H1 (cell line): ENCODE measurements around the gene GSDME. TPM values are rescaled to one million over a fixed set of nuclear protein-coding genes. Genes with fewer than 3 reads are reported as not detected.

Experiments used
- CTCF ChIA-PET: fragments of 300-600 bp; sonication (Branson Sonifier 250); formaldehyde crosslinking; loops from one replicate; lab custom pipeline; 2021; ENCODE audit not compliant: partially characterized antibody; lab: Charles Lee
- POLR2A ChIA-PET: fragments of 300-600 bp; sonication (Branson Sonifier 250); formaldehyde crosslinking; loops from one replicate; lab custom pipeline; 2021; ENCODE audit warnings: inconsistent platforms; ENCODE audit not compliant: partially characterized antibody; lab: Charles Lee
- DNase-seq, 2 experiments: peaks; one replicate each; pipeline versions ENCODE4 v3.0.0 to v3.0.0-alpha.2; 2010 to 2022; ENCODE audit warnings: low spot score in 2 of 2, low read depth in 1 of 2, mixed read lengths in 1 of 2
- FAIRE-seq: peaks from 2 replicates; lab custom pipeline; 2011; peaks lifted over from hg19 to GRCh38; lab: Jason Lieb, UNC
- H2AFZ ChIP-seq: 2 replicates; pipeline ENCODE4 v1.8.1; 2012; ENCODE audit warnings: low read length, inconsistent platforms
- H2AK5ac ChIP-seq: 2 replicates; pipeline ENCODE4 v1.6.1; 2013; ENCODE audit warnings: low read depth, low read length
- H2BK120ac ChIP-seq: replicated peaks from 2 replicates; pipeline ENCODE3; 2013; ENCODE audit warnings: low read depth, low read length, inconsistent platforms
- H2BK12ac ChIP-seq: 2 replicates; pipeline ENCODE4 v1.6.1; 2013; ENCODE audit warnings: low read depth, low read length
- H2BK15ac ChIP-seq: 2 replicates; pipeline ENCODE4 v1.6.1; 2013; ENCODE audit warnings: low read length
- H2BK20ac ChIP-seq: 2 replicates; pipeline ENCODE4 v1.6.1; 2013; ENCODE audit warnings: low read length
- H2BK5ac ChIP-seq: 2 replicates; pipeline ENCODE4 v1.6.1; 2013; ENCODE audit warnings: low read depth, low read length
- H3K14ac ChIP-seq: 2 replicates; pipeline ENCODE4 v1.6.1; 2013; ENCODE audit warnings: inconsistent platforms; ENCODE audit not compliant: insufficient read length
- H3K18ac ChIP-seq: 2 replicates; pipeline ENCODE4 v1.6.1; 2013; ENCODE audit warnings: low read length; ENCODE audit errors: extremely low read depth
- H3K23ac ChIP-seq: 2 replicates; pipeline ENCODE4 v1.6.1; 2013; ENCODE audit warnings: inconsistent platforms; ENCODE audit not compliant: insufficient read length
- H3K23me2 ChIP-seq: 2 replicates; pipeline ENCODE4 v1.6.1; 2013; ENCODE audit warnings: low read depth, low read length
- H3K27ac ChIP-seq: 2 replicates; pipeline ENCODE4 v1.6.1; 2011; ENCODE audit warnings: low read depth, low read length, inconsistent platforms
- H3K27me3 ChIP-seq, 4 experiments: replicated peaks in 1 of 4; 1 replicate in 1 of 4; 2 replicates in 3 of 4; pipeline versions ENCODE4 v1.6.1 to v1.8.1; 2011 to 2013; ENCODE audit warnings: low read length in 3 of 4, mild to moderate bottlenecking in 3 of 4, inconsistent platforms in 2 of 4, mixed read lengths in 2 of 4, moderate library complexity in 1 of 4; ENCODE audit not compliant: control insufficient read depth in 3 of 4, insufficient read depth in 3 of 4; ENCODE audit errors: extremely low read depth in 1 of 4
- H3K36me3 ChIP-seq, 4 experiments: 2 replicates each; pipeline versions ENCODE4 v1.6.1 to v1.8.1; 2011 to 2013; ENCODE audit warnings: mild to moderate bottlenecking in 4 of 4, low read length in 3 of 4, moderate library complexity in 2 of 4, control low read depth in 1 of 4, inconsistent platforms in 1 of 4; ENCODE audit not compliant: insufficient read depth in 4 of 4, control insufficient read depth in 2 of 4
- H3K4ac ChIP-seq: replicated peaks from 2 replicates; pipeline ENCODE3; 2013; ENCODE audit warnings: low read length, low read depth, mixed read lengths, inconsistent platforms; ENCODE audit not compliant: insufficient read length
- H3K4me1 ChIP-seq, 4 experiments: replicated peaks in 1 of 4; 1 replicate in 1 of 4; 2 replicates in 3 of 4; pipeline versions ENCODE4 v1.6.1 to v1.8.1; 2011 to 2013; ENCODE audit warnings: low read length in 3 of 4, inconsistent platforms in 2 of 4, mixed read lengths in 1 of 4; ENCODE audit not compliant: insufficient read depth in 4 of 4, control insufficient read depth in 3 of 4
- H3K4me2 ChIP-seq, 2 experiments: 2 replicates each; pipeline versions ENCODE4 v1.6.1 to v1.8.1; 2011 to 2013; ENCODE audit warnings: low read depth in 2 of 2, low read length in 2 of 2, control low read depth in 1 of 2, inconsistent platforms in 1 of 2, mild to moderate bottlenecking in 1 of 2; ENCODE audit not compliant: insufficient read depth in 1 of 2
- H3K4me3 ChIP-seq, 4 experiments: fragments of 200-600, 300-600 bp in 1 of 4; sonication (generic), shearing (Covaris generic), sonication (Bioruptor Twin) in 1 of 4; 2 replicates each; pipeline versions ENCODE4 v1.5.1 to v1.8.1; 2011 to 2016; ENCODE audit warnings: low read length in 4 of 4, low read depth in 3 of 4, control low read depth in 2 of 4, inconsistent platforms in 2 of 4, mild to moderate bottlenecking in 2 of 4, mixed read lengths in 1 of 4, moderate library complexity in 1 of 4; ENCODE audit not compliant: insufficient read depth in 2 of 4; ENCODE audit errors: extremely low read depth in 1 of 4
- H3K56ac ChIP-seq: replicated peaks from 2 replicates; pipeline ENCODE3; 2013; ENCODE audit warnings: low read depth, mild to moderate bottlenecking, mixed read lengths, low read length, inconsistent platforms; ENCODE audit not compliant: insufficient read length
- H3K79me1 ChIP-seq: 2 replicates; pipeline ENCODE4 v1.6.1; 2013; ENCODE audit warnings: low read depth, low read length, control low read depth
- H3K79me2 ChIP-seq, 2 experiments: 2 replicates each; pipeline versions ENCODE4 v1.6.1 to v1.8.1; 2012 to 2013; ENCODE audit warnings: low read length in 2 of 2, mild to moderate bottlenecking in 2 of 2, inconsistent platforms in 1 of 2; ENCODE audit not compliant: insufficient read depth in 2 of 2, control insufficient read depth in 1 of 2
- H3K9ac ChIP-seq, 4 experiments: replicated peaks in 1 of 4; 1 replicate in 1 of 4; 2 replicates in 3 of 4; pipeline versions ENCODE4 v1.6.1 to v1.8.1; 2011 to 2013; ENCODE audit warnings: low read depth in 3 of 4, low read length in 3 of 4, control low read depth in 2 of 4, mild to moderate bottlenecking in 2 of 4, moderate library complexity in 2 of 4, inconsistent platforms in 1 of 4; ENCODE audit errors: extremely low read depth in 1 of 4
- H3K9me3 ChIP-seq, 2 experiments: 2 replicates each; pipeline versions ENCODE4 v1.6.1 to v1.8.1; 2012 to 2013; ENCODE audit warnings: mild to moderate bottlenecking in 2 of 2, moderate library complexity in 2 of 2, control low read depth in 1 of 2, inconsistent platforms in 1 of 2, low read depth in 1 of 2, low read length in 1 of 2, mixed read lengths in 1 of 2; ENCODE audit not compliant: insufficient read depth in 2 of 2
- H4K20me1 ChIP-seq, 2 experiments: replicated peaks in 1 of 2; 2 replicates each; pipeline versions ENCODE3 to v1.8.1; 2011 to 2013; ENCODE audit warnings: inconsistent platforms in 2 of 2, low read length in 2 of 2, mild to moderate bottlenecking in 1 of 2; ENCODE audit not compliant: insufficient read depth in 2 of 2, control insufficient read depth in 1 of 2
- H4K5ac ChIP-seq: 2 replicates; pipeline ENCODE4 v1.6.1; 2013; ENCODE audit warnings: low read length, low read depth, mixed read lengths, inconsistent platforms; ENCODE audit not compliant: insufficient read length
- H4K8ac ChIP-seq: 2 replicates; pipeline ENCODE4 v1.8.0; 2013; ENCODE audit warnings: mild to moderate bottlenecking, moderate library complexity, low read length, inconsistent platforms; ENCODE audit not compliant: insufficient read depth; ENCODE audit errors: extremely low read depth
- H4K91ac ChIP-seq: replicated peaks from 2 replicates; pipeline ENCODE3; 2013; ENCODE audit warnings: low read length, mixed read lengths, inconsistent platforms; ENCODE audit not compliant: insufficient read length
- BACH1 ChIP-seq: IDR thresholded peaks from 2 replicates; pipeline ENCODE4 v1.6.1; 2012; ENCODE audit warnings: low read length, improper control_type of control experiment
- GABPA ChIP-seq: IDR thresholded peaks from 2 replicates; pipeline ENCODE4 v1.6.1; 2011; ENCODE audit warnings: mild to moderate bottlenecking, low read length, moderate library complexity, borderline replicate concordance; ENCODE audit not compliant: insufficient read depth
- SP4 ChIP-seq: IDR thresholded peaks from 2 replicates; pipeline ENCODE4 v1.6.1; 2012; ENCODE audit warnings: low read length, inconsistent platforms
- TAF1 ChIP-seq: IDR thresholded peaks from 2 replicates; pipeline ENCODE4 v1.6.1; 2011; ENCODE audit warnings: mild to moderate bottlenecking, low read depth, low read length
- TAF7 ChIP-seq: optimal IDR thresholded peaks from 2 replicates; pipeline ENCODE3; 2011; ENCODE audit warnings: low read depth, mild to moderate bottlenecking, inconsistent platforms, low read length, moderate library complexity, borderline replicate concordance
- TBP ChIP-seq: IDR thresholded peaks from 2 replicates; pipeline ENCODE4 v1.6.1; 2011; ENCODE audit warnings: low read depth, low read length, improper control_type of control experiment
- WGBS, 2 experiments: shearing (Covaris generic) in 1 of 2; methylation state at CpG; one replicate each; pipeline versions ENCODE4 v1.1.6 to v1.1.7; 2013 to 2015; ENCODE audit warnings: low lambda C conversion rate in 2 of 2, mixed read lengths in 2 of 2, inconsistent platforms in 1 of 2, low coverage in 1 of 2, missing lambda C conversion rate in 1 of 2; ENCODE audit not compliant: insufficient replicate concordance in 2 of 2, insufficient coverage in 1 of 2, insufficient read length in 1 of 2; ENCODE audit errors: extremely low coverage in 1 of 2, missing lambda C conversion rate in 1 of 2; 5-methylcytosine and 5-hydroxymethylcytosine counted together
- polyA plus RNA-seq, 7 experiments: library from polyadenylated mRNA; depleted of rRNA in 3 of 7; stranded (reverse) in 5 of 7; unstranded in 2 of 7; fragments of >200 nt in 5 of 7; fragments of 200-250 nt in 2 of 7; gene quantifications; 1 replicate in 5 of 7; 2 replicates in 1 of 7; 4 replicates in 1 of 7; pipeline versions ENCODE4 v1.2.1 to v1.2.3, GENCODE V29; 2011 to 2013; ENCODE audit warnings: missing spikeins in 2 of 7, mixed read lengths in 2 of 7
- total RNA-seq: library from RNA; stranded (reverse); fragmentation: NEBNext Ultra II Directional; extraction: Animal tissue kit (Norgen Biotek cat#: 25700); gene quantifications from 2 replicates; pipeline ENCODE4 v1.2.1, GENCODE V29; 2021
- TF ChIP-seq, protein P1 (sequence below): IDR thresholded peaks from 2 replicates; pipeline ENCODE4 v1.6.1; 2011; ENCODE audit warnings: low read length, improper control_type of control experiment
- TF ChIP-seq, protein P2 (sequence below): IDR thresholded peaks from 2 replicates; pipeline ENCODE4 v1.6.1; 2012; ENCODE audit warnings: inconsistent platforms
- TF ChIP-seq, protein P3 (sequence below), 3 experiments: IDR thresholded peaks; 1 replicate in 2 of 3; 2 replicates in 1 of 3; pipeline versions ENCODE4 v1.5.1 to v1.6.1; 2011; ENCODE audit warnings: low read length in 3 of 3, mild to moderate bottlenecking in 3 of 3, inconsistent platforms in 2 of 3, low read depth in 1 of 3, moderate library complexity in 1 of 3; ENCODE audit not compliant: insufficient read depth in 1 of 3; ENCODE audit errors: control extremely low read depth in 1 of 3

GSDME gene
- total and polyA plus RNA-seq, 2 of the 8 experiments (the other 6 are each of a cell fraction or from before 2014, with no cell fraction given), result 5.4 to 7.6 TPM

DNA sequence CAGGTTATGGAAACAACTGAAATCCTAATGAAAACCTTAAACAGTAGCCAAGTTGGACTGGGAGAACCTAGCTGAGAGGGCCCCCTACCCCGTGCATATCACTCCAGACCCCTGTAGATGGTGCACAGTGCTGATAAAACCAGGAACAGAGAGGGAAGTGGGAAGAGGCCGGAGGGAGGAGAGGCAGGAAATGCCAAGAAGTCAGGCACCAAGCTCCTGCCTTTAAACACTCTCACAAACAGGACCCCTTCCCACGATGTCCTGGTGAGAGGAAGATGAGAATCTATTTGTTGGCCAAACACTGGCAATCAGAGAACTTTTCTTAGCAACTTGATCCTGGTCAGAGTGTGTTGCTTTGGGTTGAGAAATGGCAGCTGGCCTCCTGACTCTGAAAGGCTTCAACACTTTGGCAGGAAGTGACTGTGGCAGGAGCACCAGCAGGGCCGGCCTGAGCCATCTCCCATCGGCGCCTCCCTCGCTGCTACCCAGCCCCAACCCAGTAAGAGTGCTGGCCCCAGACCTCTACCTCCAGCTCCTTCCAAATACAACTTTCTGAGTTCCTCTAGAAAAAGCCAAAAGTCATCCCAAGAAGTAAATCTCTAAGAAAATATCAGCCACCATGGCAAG lies 39.5 kb downstream of the GSDME start:
- 95% methylated on average over 7 of the region's 7 CpGs; no CpG with 5 or more reads in 1 of the 2 experiments for WGBS, 2 experiments
- Histone ChIP-seq H3K9me3 (no peaks in the 10 kb centered on the region), H3K4me1 (peaks cover 0 to 6% (median 4%) of the 10 kb centered on the region in 4 experiments; a peak in 6 of 7 replicates), H3K14ac (no peak overlapping the region), H3K27me3 (no peaks in the 10 kb centered on the region), H3K36me3 (no peaks in the 10 kb centered on the region), H2AFZ (no peak overlapping the region), H4K8ac (no peak overlapping the region), H3K4me2 (no peak overlapping the region), H2AK5ac (no peak overlapping the region), H3K4me3 (no peak overlapping the region), H2BK12ac (no peak overlapping the region), H2BK5ac (no peak overlapping the region), H4K5ac (no peak overlapping the region), H2BK120ac (no peak overlapping the region), H3K79me1 (no peaks in the 10 kb centered on the region), H4K20me1 (no peaks in the 10 kb centered on the region), H3K18ac (no peak overlapping the region), H3K56ac (no peak overlapping the region), H3K9ac (no peak overlapping the region), H2BK20ac (no peak overlapping the region), H3K79me2 (no peaks in the 10 kb centered on the region), H3K23ac (no peak overlapping the region), H3K27ac (no peak overlapping the region), H3K4ac (no peak overlapping the region), H2BK15ac (no peak overlapping the region), H3K23me2 (no peaks in the 10 kb centered on the region), H4K91ac (no peak overlapping the region)
- CTCF ChIA-PET, result interaction anchor here (1.2 to 6.0 kb wide), 6 partner anchors 9 to 779 kb away, joined by 3 to 69 read pairs (median 4); no protein-coding TSS in a partner anchor
- DNase-seq (peak in 1 of 2 experiments; percentile 31), FAIRE-seq (no peak)
- POLR2A ChIA-PET, result interaction anchor here (0.7 kb wide), 1 partner anchor 8 kb away, joined by 3 read pairs; no protein-coding TSS in a partner anchor
- TF ChIP-seq, protein P1, sequence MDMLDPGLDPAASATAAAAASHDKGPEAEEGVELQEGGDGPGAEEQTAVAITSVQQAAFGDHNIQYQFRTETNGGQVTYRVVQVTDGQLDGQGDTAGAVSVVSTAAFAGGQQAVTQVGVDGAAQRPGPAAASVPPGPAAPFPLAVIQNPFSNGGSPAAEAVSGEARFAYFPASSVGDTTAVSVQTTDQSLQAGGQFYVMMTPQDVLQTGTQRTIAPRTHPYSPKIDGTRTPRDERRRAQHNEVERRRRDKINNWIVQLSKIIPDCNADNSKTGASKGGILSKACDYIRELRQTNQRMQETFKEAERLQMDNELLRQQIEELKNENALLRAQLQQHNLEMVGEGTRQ, result no peak
- TF ChIP-seq TAF7 (no peak), BACH1 (no peak), GABPA (no peak), TAF1 (no peak), SP4 (no peak), TBP (no peak)
- TF ChIP-seq, protein P2, sequence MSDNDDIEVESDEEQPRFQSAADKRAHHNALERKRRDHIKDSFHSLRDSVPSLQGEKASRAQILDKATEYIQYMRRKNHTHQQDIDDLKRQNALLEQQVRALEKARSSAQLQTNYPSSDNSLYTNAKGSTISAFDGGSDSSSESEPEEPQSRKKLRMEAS, result no peak
- TF ChIP-seq, protein P3, sequence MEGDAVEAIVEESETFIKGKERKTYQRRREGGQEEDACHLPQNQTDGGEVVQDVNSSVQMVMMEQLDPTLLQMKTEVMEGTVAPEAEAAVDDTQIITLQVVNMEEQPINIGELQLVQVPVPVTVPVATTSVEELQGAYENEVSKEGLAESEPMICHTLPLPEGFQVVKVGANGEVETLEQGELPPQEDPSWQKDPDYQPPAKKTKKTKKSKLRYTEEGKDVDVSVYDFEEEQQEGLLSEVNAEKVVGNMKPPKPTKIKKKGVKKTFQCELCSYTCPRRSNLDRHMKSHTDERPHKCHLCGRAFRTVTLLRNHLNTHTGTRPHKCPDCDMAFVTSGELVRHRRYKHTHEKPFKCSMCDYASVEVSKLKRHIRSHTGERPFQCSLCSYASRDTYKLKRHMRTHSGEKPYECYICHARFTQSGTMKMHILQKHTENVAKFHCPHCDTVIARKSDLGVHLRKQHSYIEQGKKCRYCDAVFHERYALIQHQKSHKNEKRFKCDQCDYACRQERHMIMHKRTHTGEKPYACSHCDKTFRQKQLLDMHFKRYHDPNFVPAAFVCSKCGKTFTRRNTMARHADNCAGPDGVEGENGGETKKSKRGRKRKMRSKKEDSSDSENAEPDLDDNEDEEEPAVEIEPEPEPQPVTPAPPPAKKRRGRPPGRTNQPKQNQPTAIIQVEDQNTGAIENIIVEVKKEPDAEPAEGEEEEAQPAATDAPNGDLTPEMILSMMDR (IDR thresholded peaks at IDR 0.05; ENCODE audit: control extremely low read depth in 1 of 3, insufficient read depth in 1 of 3, low read depth in 1 of 3, low read length in 3 of 3), result no peak
